Right ventricle myocardium superior (tissue), 1 donor: ENCODE measurements around the gene ACLY. TPM values are rescaled to one million over a fixed set of nuclear protein-coding genes. Genes with fewer than 3 reads are reported as not detected.

ENCODE experiments used
- ATAC-seq: fragments of 200-7000 bp; cut with Tn5 transposase; one replicate; pipeline ENCODE4 v1.9.1; 2020; ENCODE audit warnings: mild to moderate bottlenecking; ENCODE audit not compliant: poor library complexity
- DNase-seq: peaks from one replicate; pipeline ENCODE4 v3.0.0-alpha.2; 2020
- intact Hi-C: fragments of 100-400 bp; cut with DNase I; formaldehyde crosslinking; loops from one replicate; pipeline ENCODE4 v1.11.2; 2022
- total RNA-seq: library from RNA; stranded (reverse); fragmentation: NEBNext Ultra II Directional; extraction: Animal tissue kit (Norgen Biotek cat#: 25700); gene quantifications from one replicate; pipeline ENCODE4 v1.2.1, GENCODE V29; 2021
- donor health status: DM: no; HTN: yes; CAD: no; lungs with severe emphysema.

Gene ACLY
- total RNA-seq, 1 donor from 2014 or later, result 24.0 TPM

- intact Hi-C loops, result no loop called here
- peak; percentile 36 for DNase-seq
- no peak for ATAC-seq
These were observed 100.7 kb downstream of the ACLY start for GRCh38 chr17:41818024-41818423.

Other genes starting within 250 kb of the ACLY start
- gene EIF1, start 230.1 kb downstream of the ACLY start, total RNA-seq, result 1,143 TPM
- not detected for gene GAST, start 206.6 kb downstream of the ACLY start, total RNA-seq
- not detected for gene HAP1, start 184.3 kb downstream of the ACLY start, total RNA-seq
- 195 TPM for gene JUP, start 132.2 kb downstream of the ACLY start, total RNA-seq
- 6.7 TPM for gene P3H4, start 107.0 kb downstream of the ACLY start, total RNA-seq
- 10.6 TPM for gene FKBP10, start 105.9 kb downstream of the ACLY start, total RNA-seq
- 14.7 TPM for gene NT5C3B, start 82.7 kb downstream of the ACLY start, total RNA-seq
- gene KLHL10, start 81.1 kb downstream of the ACLY start, total RNA-seq, result not detected
- 3.0 TPM for gene KLHL11, start 53.5 kb downstream of the ACLY start, total RNA-seq
- gene ODAD4, start 11.7 kb upstream of the ACLY start, total RNA-seq, result 0.75 TPM
- gene CNP, start 47.8 kb upstream of the ACLY start, total RNA-seq, result 23.0 TPM
- gene DNAJC7, start 98.5 kb upstream of the ACLY start, total RNA-seq, result 81.2 TPM
- 43.8 TPM for gene NKIRAS2, start 101.1 kb upstream of the ACLY start, total RNA-seq
- gene C17orf113, start 131.7 kb upstream of the ACLY start, total RNA-seq, result 0.59 TPM
- gene ZNF385C, start 179.5 kb upstream of the ACLY start, total RNA-seq, result 0.16 TPM
- 2.5 TPM for gene DHX58, start 193.8 kb upstream of the ACLY start, total RNA-seq
- 22.6 TPM for gene KAT2A, start 202.4 kb upstream of the ACLY start, total RNA-seq
- 0.11 TPM for gene HSPB9, start 203.9 kb upstream of the ACLY start, total RNA-seq
- gene RAB5C, start 236.0 kb upstream of the ACLY start, total RNA-seq, result 38.6 TPM